Measurements from ENCODE around the gene ITGBL1. TPM values are rescaled to one million over a fixed set of nuclear protein-coding genes. Genes with fewer than 3 reads are reported as not detected.

The ITGBL1 gene
- total and polyA plus RNA-seq, 2 donors (not counting 3 experiments of a cell fraction or from before 2014, with no cell fraction given) = 4.6 to 8.8 TPM

GRCh38 chr13:101415358-101416174, 36.9 kb upstream of the ITGBL1 start:
- FAIRE-seq (no peak), DNase-seq (ENCODE audit: low read depth, low spot score) (peak; percentile 13)
- H4K20me1 ChIP-seq (replicated peaks; ENCODE audit: control insufficient read depth, extremely low read depth, insufficient read depth, low read length) = no peaks in the 10 kb centered on the region
- intact Hi-C loops (cut with micrococcal nuclease) (loop anchor here (1.0 to 5.0 kb wide), 3 partner anchors 35 to 342 kb away; no protein-coding TSS in a partner anchor), dilution Hi-C loops (cut with MboI; ENCODE audit: extremely low pct_ligation_motif_present, low sequenced_read_pairs) (no loop called here)
- no peak overlapping the region for H3K27ac ChIP-seq (ENCODE audit: insufficient read depth, low read depth, low read length)
- peak overlapping the region; percentile 0 to 64 (median 43) for H3K4me3 ChIP-seq (replicated peaks in 1 of 3; ENCODE audit: insufficient read depth in 1 of 3, low read depth in 1 of 3, low read length in 3 of 3)
- H3K79me2 ChIP-seq (ENCODE audit: control insufficient read depth, insufficient read depth, low read length) = no peaks in the 10 kb centered on the region
- no peak for TF ChIP-seq CTCF (IDR thresholded peaks at IDR 0.05; ENCODE audit: extremely low read depth in 1 of 2, insufficient read depth in 1 of 2, low read depth in 1 of 2, low read length in 2 of 2)
- TF ChIP-seq MYC (IDR thresholded peaks at IDR 0.05; ENCODE audit: low read depth, low read length) = no peak
- TF ChIP-seq JUN (IDR thresholded peaks at IDR 0.05; ENCODE audit: borderline replicate concordance, insufficient read depth, insufficient read length, low read depth) = no peak
- no peak for TF ChIP-seq EZH2 (IDR thresholded peaks at IDR 0.05; ENCODE audit: borderline replicate concordance, low read depth, low read length, severe bottlenecking)
- TF ChIP-seq POLR2A (IDR thresholded peaks at IDR 0.05; ENCODE audit: low read depth, low read length) = no peak
- H3K9me3 ChIP-seq (replicated peaks; ENCODE audit: control insufficient read depth, insufficient read depth, low read length) = no peaks in the 10 kb centered on the region
- no peak overlapping the region for H3K9ac ChIP-seq (replicated peaks; ENCODE audit: extremely low read depth, insufficient read depth, low read length)
- peak overlapping the region; percentile 20 for H3K4me2 ChIP-seq (ENCODE audit: insufficient read depth, low read length)
- H3K27me3 ChIP-seq (ENCODE audit: control insufficient read depth in 2 of 2, insufficient read depth in 2 of 2, low read length in 2 of 2) = no peaks in the 10 kb centered on the region
- peaks cover 10% of the 10 kb centered on the region for H3K4me1 ChIP-seq (ENCODE audit: control insufficient read depth, extremely low read depth, insufficient read depth, low read length)
- H3K9me1 ChIP-seq (replicated peaks; ENCODE audit: control insufficient read depth, extremely low read depth, insufficient read depth, low read length) = no peaks in the 10 kb centered on the region
- H3K36me3 ChIP-seq (ENCODE audit: control insufficient read depth in 2 of 2, extremely low read depth in 1 of 2, insufficient read depth in 2 of 2, low read length in 2 of 2) = no peaks in the 10 kb centered on the region
- ChIA-PET CTCF (interaction anchor here (0.7 to 2.0 kb wide), 3 partner anchors 35 to 265 kb away, joined by 3 to 9 read pairs (median 4); no protein-coding TSS in a partner anchor), POLR2A (no interaction called here)
- peak overlapping the region; percentile 84 for H2AFZ ChIP-seq (ENCODE audit: low read depth, low read length)
- BruUV-seq (replicated peaks) = no TSS peak

Data from endothelial cell of umbilical vein (primary cell).